HG03039 (cell line): ENCODE data around the gene C1RL.

Source experiments
- ATAC-seq: cut with Tn5 transposase; IDR thresholded peaks from one replicate; pipeline ENCODE4 v1.9.1; 2021; ENCODE audit warnings: mild to moderate bottlenecking, moderate library complexity; ENCODE audit not compliant: unreplicated experiment

The C1RL gene

DNA sequence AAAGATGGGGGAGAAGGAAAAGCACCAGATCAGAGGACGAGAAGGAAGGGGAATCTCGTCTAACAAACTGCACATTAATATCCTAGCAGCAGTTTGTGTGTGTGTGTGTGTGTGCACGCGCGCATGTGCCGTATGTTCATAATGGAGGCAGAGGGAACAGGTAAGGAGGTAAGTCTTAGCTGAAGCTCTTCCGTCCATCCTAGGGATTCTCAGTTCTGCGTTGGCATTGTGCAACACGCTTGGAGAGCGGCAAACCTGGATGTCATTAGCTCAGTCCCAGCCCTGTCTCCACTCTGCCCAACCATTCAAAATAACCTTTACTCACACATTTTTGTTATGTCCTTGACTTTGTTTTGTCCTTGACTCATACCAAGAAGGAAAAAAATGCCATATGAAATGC, 15.1 kb downstream of the C1RL start:
- no peak for ATAC-seq

DNA sequence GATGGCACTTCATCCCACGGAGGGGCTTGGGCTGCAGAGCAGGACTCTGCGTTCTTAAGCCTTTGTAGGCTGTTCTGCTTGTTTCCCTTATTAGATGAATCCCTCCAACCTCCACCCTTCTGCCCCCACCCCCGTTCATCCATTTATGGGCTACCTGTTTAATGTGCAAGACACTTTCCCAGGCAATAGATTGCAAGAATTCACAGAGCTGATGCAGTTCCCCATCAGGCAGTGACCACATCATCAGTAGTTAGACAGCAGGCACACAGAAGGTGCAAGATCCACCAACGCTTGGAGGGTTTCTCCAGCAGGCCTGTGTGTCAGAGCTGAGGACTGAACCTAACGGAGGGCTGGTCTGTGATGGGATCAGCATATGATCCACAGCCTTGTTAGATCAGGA, 15.5 kb downstream of the C1RL start:
- ATAC-seq = no peak

DNA sequence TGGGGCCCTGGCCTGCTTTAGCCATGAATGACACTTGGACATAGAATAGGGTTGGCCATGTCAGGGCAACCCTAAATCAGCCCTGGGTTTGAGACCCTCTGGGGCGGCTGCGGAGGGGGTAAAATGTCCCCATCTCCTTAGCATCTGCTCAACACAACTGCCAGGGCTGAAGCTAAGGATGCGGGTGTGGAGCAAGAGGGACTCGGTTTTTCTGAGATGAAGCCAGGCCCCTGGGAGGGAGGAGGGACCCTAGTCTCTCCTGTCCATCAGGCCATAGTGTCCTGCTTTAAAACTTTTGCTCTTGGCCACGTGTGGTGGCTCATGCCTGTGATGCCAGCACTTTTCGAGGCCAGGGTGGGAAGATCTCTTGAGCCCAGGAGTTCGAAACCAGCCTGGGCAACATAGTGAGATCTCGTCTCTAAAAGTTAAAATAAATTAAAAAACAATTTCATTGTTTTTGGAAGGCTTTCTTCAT, 16.0 kb downstream of the C1RL start:
- no peak for ATAC-seq

DNA sequence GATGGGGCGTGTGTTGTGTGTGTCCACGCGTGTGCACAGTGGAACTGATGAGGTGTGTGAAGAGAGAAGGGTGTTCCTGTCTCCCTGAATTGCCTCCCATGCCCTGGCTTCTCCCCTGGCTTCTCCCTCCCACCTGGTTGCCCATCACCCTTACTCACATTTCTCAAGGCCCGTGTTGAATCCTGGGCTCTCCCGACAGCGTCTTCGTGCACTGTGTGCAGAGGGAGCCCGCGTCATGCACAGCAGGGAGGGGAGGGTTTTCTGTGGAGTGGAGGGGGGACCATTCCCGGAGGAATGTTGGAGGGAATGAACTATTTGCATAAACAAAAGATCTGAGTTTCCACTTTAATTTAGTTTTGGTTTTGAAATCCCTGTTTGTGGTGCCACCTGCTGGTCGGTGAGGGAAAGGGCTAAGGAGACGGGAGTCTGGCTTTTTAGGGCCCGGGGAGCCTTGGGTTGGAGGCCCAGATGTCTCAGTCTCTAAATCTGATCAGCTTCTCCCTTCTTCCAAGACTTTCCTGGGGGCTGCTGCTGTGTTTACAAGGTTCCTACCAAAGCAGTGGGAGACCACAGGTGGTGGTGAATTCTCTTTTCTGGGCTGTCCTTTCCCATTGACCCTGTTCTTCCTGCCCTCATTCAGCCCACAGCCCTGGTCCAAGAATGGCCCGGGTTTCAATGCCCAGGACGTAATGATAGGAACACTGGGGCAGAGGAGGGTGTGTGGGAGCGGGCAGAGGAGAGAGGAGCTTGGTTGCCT, 16.6 kb downstream of the C1RL start, which contains the start of gene C1R:
Gene C1R (minus strand): TSS at position 217 of the 757 bp plus-strand sequence. CDS start 57 bp downstream, at position 160.
- ATAC-seq = no peak

DNA sequence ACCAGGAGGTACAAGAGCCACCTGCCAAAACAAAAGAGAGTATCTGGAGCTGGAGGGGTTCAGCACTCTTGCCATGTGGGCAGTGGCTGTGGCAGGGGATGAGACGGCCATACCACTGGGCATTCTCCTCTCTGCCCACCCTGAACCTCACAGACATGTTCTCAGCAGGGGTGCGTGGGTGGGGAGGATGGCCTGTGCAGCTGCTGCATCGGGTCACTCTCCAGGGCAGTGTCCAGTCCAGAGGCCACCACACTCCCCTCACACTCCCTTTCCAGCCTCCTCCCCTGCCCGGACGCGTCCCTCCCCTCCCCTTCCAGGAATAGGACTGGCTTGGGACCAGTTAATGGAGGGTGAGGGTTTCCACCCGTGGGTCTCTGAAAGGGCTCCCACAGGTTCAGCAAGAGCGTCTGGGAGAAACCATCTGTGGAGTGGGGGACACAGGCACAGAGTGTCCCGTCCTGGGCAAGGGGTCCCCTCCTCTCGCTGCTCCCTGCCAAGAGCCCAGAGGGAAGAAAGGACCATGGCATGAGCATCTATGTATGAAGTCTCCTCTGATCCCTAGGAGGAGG, 17.3 kb downstream of the C1RL start:
- no peak for ATAC-seq

DNA sequence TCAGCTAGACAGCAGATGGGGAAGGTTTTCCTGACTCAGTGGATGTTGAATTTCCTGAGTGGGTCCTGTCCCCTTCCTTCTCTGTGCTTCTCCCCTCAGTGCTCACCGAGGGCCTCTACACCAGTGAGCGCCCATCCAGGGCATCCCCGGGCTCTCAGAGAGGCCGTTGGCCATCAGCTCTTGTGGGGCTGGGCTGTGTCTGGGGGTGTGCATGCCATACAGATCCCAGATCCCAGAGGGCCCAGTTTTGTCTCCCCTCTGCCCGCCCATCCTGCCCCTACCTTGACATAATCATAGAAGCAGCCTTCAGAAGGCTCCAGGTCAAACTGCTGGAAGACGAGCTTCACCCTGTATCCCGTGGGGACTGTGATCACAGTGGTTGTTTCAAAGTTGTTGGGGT, 17.8 kb downstream of the C1RL start:
- no peak for ATAC-seq

DNA sequence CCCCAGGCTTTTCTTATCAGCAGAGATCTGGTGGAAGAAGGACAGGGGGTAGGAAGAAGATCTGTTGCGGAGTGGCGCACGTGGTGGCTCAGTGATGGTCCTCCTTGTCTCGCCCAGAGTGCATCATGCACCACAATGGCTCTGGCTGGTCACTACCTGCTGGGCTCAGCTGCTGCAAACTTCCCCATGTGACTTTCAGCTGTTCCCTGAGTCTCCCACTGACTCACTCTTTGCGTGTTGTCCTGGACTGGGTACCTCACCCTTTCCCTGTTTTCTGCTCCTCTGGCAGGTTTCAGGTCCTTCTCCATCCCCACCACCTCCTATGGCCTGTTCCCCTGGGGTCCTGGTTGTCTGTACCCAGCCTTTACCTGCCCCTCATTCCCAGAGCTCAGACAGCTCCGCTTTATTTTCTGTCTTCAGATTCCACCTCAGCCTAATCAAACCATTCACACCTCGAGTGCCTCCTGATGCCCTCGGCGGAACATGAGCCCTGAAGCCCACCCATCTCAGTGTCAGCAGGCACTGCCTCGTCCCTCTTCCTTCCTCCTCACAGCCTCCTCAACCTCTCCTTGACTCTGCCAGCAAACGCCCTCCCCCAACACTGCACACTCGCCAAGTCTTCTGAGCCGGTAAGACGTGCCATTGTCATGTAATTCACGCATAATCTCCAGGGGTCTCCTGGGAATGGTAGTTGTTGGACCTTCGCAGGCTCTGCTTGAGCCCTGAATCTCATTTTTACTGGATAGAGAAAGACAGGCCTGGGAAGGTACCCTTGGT, 18.6 kb downstream of the C1RL start:
- ATAC-seq = no peak

DNA sequence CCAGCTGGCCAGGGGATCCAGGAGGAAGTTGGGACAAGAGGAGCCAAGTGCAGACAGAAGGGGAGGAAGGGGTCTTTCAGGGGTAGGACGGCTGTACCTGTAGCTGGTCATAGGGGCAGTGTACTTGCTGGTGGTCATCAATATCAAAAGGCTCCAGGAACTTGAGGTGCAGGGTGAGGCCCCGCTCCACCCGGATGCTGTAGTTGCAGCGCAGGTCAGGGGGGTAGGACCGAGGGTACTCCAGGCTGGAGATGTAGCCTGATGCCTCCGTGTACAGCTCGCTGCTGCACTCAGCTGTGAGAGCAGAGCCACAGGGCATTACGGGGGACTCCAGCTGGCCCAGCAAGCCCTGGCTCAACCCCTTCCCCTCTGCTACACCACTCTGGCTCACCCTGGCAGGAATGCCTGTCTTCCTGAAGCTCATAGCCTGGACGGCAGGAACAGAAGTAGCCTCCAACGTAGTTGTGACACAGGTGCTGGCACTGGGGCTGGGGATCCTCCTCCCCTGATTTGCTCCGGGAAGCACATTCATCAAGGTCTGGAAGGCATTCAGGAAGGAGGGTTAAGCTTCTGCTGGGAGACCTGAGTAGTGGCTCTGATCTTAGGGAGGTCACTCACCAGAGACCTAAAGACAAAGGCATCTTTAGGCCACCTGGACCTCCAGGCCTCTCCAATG, 19.7 kb downstream of the C1RL start:
- no peak for ATAC-seq

DNA sequence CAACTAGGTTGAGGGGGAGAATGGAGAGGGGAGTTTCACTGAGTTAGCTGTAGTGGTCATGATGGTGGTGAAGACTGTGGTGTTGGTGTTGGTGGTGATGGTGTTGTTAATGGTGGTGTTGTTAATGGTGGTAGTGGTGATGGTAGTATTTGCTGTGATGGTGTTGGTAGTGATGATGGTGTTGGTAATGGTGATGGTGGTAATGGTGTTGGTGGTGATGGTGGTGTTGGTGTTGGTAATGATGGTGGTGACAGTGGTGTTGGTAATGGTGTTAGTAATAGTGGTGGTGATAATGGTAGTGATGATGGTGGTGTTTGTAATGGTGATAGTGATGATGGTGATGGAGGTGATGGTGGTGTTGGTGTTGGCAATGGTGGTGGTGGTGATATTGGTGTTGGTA, 25.9 kb downstream of the C1RL start:
- no peak for ATAC-seq

DNA sequence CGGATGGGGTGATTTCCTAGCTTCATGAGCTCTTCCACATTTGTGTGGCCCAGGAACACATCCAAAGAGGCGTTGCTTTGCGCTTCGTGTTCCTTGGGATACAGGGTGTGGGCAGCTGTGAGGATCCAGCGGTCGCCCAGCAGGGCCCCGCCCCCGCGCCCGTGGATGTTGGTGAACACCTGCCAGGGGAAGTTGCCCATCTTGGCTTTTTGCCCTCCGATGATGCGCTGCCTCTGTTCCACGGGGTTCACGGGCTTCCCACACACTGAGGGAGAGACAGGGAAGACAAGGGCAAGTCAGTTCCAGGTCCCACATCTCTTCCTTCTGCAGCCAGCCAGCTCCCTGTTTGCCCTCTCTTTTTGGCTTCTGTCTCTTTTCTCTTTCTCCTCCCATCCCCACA, 28.0 kb downstream of the C1RL start:
- ATAC-seq = no peak

DNA sequence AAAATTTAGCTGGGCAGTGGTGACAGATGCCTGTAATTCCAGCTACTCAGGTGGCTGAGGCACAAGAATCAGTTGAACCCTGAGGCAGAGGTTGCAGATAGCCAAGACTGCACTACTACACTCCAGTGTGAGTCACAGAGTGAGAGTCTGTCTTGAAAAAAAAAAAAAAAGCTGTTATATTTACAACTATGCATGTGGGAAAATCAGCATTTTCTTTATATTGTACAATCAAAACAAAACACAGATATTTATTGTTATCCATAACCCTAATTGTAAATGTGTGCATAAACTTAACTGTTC, 29.2 kb downstream of the C1RL start:
- no peak for ATAC-seq

DNA sequence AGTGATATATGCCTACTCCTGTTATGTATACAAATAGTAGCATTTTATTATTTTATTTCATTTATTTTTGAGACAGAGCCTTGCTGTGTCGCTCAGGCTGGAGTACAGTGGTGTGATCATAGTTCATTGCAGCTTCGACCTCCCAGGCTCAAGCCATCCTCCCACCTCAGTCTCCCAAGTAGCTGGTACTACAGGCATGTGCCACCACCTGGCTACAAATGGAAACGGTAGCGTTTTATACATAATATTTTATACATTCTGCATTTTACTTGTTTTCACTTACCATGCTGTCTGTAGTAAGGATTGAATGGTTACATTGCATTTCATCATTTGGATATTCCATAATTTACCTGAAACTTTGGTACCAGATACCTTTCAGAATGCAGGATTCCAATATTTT, 30.9 kb downstream of the C1RL start:
- no peak for ATAC-seq

DNA sequence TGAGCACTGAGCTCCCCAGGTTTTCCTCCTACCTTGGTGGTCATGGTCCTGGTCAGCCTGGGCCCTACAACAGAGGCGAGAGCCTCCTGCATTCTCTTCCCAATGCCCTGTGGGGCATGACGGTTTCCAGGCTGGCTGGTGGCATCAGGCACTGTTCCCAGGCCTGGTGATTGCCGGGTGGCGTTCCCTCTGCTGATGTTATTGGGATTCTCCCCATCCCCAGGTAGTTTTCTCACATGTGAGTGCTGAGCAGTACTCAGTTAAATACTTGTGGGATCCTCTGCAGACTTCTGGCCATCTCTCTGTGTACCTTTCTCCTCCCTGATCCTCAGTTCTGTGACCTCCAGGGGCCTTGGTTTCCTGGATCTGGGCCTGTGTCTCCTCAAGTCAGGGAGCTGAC, 32.5 kb downstream of the C1RL start:
- no peak for ATAC-seq

DNA sequence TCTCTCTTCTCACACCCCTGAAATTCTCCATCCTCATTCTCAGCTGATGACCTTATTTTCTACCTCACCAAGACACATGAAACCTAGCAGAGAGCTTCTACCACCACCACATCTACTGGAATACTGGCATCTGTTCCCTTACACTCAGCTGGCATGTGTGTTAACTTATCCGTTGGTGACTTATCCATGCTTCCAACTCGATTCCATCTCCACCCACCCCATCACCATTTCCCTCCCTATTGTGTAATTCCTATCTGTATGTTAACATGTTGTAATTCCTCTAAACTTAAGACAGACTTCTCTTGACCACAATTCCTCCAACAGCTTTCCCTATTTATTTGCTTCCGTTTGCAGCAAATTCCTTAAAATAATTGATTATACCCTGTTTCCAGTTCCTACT, 33.1 kb downstream of the C1RL start:
- ATAC-seq = no peak

DNA sequence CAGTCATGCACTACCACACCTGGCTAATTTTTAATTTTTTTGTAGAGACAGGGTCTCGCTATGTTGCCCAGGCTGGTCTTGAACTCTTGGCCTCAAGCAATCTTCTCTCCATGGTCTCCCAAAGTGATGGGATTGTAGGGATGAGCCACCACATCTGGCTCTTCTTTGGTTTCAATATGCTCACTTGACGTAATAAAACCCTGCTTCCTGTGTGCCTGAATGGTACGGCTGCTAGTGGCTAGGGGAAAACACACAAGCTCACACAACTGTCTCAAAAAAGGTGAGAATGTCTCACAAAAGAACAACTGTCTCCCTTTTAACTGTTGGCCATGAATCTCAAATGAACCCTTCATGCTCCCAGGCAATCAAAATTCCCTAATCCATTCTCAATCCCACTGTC, 33.5 kb downstream of the C1RL start:
- ATAC-seq = no peak

DNA sequence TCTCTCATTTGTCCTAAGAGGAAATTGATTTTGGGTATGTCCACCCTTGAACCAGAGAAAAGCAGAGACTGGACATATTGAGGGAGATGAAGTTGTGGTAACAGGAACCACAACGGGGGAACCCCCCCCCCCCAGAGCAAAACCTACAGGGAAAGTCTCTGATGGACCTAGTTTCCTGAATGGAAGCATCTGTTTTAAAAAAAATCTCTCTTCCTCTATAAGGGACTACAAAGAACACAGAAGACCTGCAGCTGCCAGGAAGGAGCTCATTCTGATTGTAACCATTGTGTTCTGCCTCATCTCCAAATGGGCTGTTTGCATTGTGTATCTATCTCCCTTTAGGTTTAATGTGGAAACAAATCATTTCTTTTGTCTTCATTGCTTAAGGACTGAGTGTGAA, 35.1 kb downstream of the C1RL start:
- ATAC-seq = no peak

DNA sequence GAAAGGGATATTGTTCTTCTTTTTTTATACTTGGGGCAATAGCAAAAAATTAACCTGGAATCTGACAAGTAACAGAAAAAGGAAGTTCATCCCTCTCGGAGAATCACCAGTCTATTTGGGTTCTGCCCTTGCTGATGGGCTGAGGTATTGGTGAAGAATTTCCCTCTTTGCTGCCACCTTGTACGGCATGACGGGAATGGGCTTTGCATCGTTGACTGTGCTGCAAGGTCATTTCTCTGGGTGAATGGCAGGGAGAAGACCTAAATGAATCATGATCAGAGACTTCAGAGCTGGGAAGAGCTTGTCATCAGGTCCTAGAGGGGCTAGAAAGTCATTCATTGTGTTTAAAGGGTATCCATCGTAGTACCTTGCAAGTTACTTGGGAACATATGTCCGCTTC, 36.5 kb downstream of the C1RL start:
- ATAC-seq = no peak

DNA sequence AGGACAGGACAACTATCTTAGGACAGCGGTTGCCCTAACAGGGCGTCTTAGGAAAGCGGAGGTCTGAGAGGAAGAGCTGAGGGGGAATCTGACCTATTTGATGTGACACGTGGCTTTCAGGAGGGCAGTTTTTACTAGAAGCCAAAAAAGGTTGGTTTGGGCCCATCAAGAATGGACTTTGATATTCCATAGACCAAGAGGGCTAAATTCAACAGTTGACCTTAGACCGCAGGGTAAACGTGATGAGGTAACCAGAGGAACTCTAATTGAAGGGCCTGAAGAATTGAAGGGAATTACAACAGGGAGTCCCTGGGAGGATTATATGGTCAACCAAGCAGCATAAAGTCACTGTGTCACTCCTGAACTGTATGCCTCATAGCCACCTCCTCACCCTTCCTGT, 37.0 kb downstream of the C1RL start:
- ATAC-seq = no peak

DNA sequence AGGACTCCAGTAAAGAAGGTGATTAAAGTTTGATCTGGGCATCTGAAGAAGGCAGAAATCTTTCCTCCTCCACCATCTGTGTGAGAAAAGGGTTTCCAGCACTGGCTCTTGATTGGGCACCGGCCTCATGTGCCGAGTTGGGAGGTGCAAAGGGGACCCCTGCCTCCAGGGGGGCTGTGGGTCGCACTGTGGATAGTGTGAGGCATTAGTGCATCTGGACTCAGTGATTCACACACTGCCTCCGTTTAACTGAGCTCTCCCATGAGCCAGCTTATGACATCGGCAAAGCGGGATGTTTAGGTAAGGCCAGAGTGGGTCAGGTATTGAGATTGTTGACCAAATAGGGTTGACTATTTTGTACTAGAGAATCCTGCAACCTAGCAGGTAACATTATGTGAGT, 39.6 kb downstream of the C1RL start:
- ATAC-seq = no peak

DNA sequence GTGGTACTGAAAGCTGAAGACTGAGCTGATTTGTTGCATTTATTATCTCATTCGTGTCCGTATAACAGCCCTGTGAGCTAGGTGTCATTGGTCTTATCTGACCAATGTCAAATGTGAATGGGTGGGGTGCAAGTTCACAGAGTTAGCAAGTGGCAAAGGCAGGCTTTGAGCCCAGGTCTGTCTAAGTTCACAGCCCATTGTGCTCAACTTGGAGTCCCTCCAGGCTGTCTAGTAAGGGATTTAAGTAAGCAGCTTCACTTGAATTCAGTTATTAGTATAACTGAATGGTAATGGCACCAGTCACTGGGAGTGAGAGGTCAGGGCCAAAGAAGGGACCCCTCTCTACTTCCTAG, 40.0 kb downstream of the C1RL start:
- ATAC-seq = no peak

DNA sequence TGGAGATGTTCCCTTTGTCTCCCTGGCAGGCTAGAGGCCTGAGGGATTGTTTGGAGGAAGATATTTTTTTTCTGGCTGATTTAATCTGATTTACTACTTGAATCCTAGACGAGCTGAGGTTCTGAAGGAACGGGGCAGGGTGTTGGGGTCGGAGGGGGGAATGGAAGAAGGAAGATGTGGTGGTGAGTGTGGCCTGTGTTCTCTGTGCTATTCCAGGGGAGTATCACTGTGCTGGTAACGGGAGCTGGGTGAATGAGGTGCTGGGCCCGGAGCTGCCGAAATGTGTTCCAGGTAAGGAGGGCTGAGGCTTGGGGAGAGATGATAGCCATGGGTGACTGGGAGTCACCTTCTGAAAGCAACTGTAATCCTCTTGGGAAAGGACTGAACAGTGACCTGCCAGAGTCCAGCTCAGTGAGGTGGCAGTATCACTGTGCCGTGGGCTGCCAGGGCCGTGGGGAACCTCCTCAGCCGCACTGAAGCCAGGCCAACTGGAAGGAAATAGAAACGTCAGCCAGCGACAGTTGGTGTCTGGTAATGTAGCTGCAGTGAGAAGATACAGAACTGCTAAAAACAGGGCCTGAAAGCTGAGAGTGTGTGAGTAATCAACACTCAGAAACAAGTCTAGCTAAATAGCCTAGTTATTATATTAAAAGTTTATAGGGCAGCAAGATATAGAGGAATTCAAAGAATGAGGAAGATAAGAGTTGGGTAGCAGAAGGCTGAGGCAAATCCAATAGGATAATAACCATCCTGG, 40.6 kb downstream of the C1RL start:
- no peak for ATAC-seq
